ENCODE data around the gene PLEKHM3. TPM values are rescaled to one million over a fixed set of nuclear protein-coding genes. Genes with fewer than 3 reads are reported as not detected.

Gene PLEKHM3
- total and polyA plus RNA-seq, 2 donors (not counting 3 experiments of a cell fraction or from before 2014, with no cell fraction given) = 3.1 to 9.1 TPM

- CTCF ChIA-PET = interaction anchor here (0.7 to 1.2 kb wide), 2 partner anchors 14 to 16 kb away, joined by 3 to 4 read pairs; no protein-coding TSS in a partner anchor
Measured at GRCh38 chr2:207990784-207991183, 34.5 kb downstream of the PLEKHM3 start.

More at GRCh38 chr2:207990784-207991183, 34.5 kb downstream of the PLEKHM3 start:
- dilution Hi-C loops (cut with MboI; ENCODE audit: extremely low pct_ligation_motif_present, low sequenced_read_pairs) (no loop called here), intact Hi-C loops (cut with micrococcal nuclease) (no loop called here)
- H3K9me1 ChIP-seq (replicated peaks; ENCODE audit: control insufficient read depth, extremely low read depth, insufficient read depth, low read length) = no peaks in the 10 kb centered on the region
- no peaks in the 10 kb centered on the region for H3K27me3 ChIP-seq (ENCODE audit: control insufficient read depth in 2 of 2, insufficient read depth in 2 of 2, low read length in 2 of 2)
- no peaks in the 10 kb centered on the region for H3K36me3 ChIP-seq (ENCODE audit: control insufficient read depth in 2 of 2, extremely low read depth in 1 of 2, insufficient read depth in 2 of 2, low read length in 2 of 2)
- H3K79me2 ChIP-seq (ENCODE audit: control insufficient read depth, insufficient read depth, low read length) = no peaks in the 10 kb centered on the region
- H2AFZ ChIP-seq (ENCODE audit: low read depth, low read length) = no peak overlapping the region
- no peak overlapping the region for H3K27ac ChIP-seq (ENCODE audit: insufficient read depth, low read depth, low read length)
- no peaks in the 10 kb centered on the region for H3K4me1 ChIP-seq (ENCODE audit: control insufficient read depth, extremely low read depth, insufficient read depth, low read length)
- no peak overlapping the region for H3K9ac ChIP-seq (replicated peaks; ENCODE audit: extremely low read depth, insufficient read depth, low read length)
- H3K4me3 ChIP-seq (replicated peaks in 1 of 3; ENCODE audit: insufficient read depth in 1 of 3, low read depth in 1 of 3, low read length in 3 of 3) = no peak overlapping the region
- no peaks in the 10 kb centered on the region for H3K9me3 ChIP-seq (replicated peaks; ENCODE audit: control insufficient read depth, insufficient read depth, low read length)
- no peaks in the 10 kb centered on the region for H4K20me1 ChIP-seq (replicated peaks; ENCODE audit: control insufficient read depth, extremely low read depth, insufficient read depth, low read length)
- POLR2A ChIA-PET = no interaction called here
- no TSS peak for BruUV-seq (replicated peaks)
- no peak overlapping the region for H3K4me2 ChIP-seq (ENCODE audit: insufficient read depth, low read length)
- FAIRE-seq = no peak
- DNase-seq (ENCODE audit: low read depth, low spot score) = no peak
- TF ChIP-seq MYC (IDR thresholded peaks at IDR 0.05; ENCODE audit: low read depth, low read length) (no peak), FOS (IDR thresholded peaks at IDR 0.05; ENCODE audit: borderline replicate concordance, insufficient read depth, low read length) (no peak), GATA2 (IDR thresholded peaks at IDR 0.05; ENCODE audit: insufficient read depth, insufficient read length, low read depth, low read length) (no peak), JUN (IDR thresholded peaks at IDR 0.05; ENCODE audit: borderline replicate concordance, insufficient read depth, insufficient read length, low read depth) (no peak), CTCF (IDR thresholded peaks at IDR 0.05; ENCODE audit: extremely low read depth in 1 of 2, insufficient read depth in 1 of 2, low read depth in 1 of 2, low read length in 2 of 2) (no peak), MAX (IDR thresholded peaks at IDR 0.05; ENCODE audit: insufficient read depth, insufficient read length) (no peak), EZH2 (IDR thresholded peaks at IDR 0.05; ENCODE audit: borderline replicate concordance, low read depth, low read length, severe bottlenecking) (no peak), POLR2A (IDR thresholded peaks at IDR 0.05; ENCODE audit: low read depth, low read length) (no peak), POLR2AphosphoS5 (IDR thresholded peaks at IDR 0.05; ENCODE audit: insufficient read depth, low read depth, low read length) (no peak)
